ENCODE measurements around the gene PSMB7. TPM values are rescaled to one million over a fixed set of nuclear protein-coding genes. Genes with fewer than 3 reads are reported as not detected.

PSMB7 gene
- total and polyA plus RNA-seq, 2 of the 13 experiments (the other 11 are each of a cell fraction or from before 2014, with no cell fraction given): 259 to 291 TPM

DNA sequence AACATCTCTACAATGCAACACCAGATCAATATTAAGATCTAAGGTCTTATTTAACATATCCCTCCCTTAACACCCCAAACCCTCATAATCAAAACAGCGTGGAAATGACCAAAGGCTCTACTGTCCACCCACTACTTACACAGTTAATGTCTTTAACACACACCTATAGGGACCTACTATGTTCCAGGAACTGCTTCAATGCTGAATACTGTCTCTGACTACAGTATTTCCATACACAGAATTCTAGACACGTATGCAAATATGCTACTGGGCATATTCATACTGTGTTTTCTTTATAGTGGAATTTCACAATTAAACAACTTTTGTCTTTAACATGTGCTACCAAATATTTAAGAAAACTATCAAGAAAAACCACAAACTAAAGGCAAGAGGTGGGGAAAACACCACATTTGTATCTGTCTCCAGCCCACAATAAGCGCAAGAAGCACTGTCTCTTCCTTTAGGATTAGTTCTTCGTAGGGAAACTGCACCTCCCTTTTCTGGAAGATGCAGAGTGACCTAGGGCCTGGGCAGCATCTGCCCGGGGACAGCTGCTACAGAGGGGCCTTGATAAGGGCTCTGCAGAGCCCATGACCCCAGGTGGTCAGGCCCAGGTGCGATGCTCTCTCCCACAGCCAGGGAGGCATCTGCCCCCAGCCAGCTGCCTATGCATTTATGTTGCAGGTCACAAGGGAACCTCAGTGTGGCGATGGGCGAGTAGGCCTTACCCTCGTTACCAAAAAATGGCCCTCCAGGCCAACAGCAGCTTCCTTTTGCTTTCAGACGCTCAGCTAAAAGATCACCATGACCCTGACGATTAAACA lies 55.2 kb downstream of the PSMB7 start (continued):
- TF ChIP-seq ARNT (IDR thresholded peaks at IDR 0.05): no peak
- TF ChIP-seq, protein P1, sequence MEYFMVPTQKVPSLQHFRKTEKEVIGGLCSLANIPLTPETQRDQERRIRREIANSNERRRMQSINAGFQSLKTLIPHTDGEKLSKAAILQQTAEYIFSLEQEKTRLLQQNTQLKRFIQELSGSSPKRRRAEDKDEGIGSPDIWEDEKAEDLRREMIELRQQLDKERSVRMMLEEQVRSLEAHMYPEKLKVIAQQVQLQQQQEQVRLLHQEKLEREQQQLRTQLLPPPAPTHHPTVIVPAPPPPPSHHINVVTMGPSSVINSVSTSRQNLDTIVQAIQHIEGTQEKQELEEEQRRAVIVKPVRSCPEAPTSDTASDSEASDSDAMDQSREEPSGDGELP (IDR thresholded peaks at IDR 0.05; ENCODE audit: borderline replicate concordance, low read depth): no peak

DNA sequence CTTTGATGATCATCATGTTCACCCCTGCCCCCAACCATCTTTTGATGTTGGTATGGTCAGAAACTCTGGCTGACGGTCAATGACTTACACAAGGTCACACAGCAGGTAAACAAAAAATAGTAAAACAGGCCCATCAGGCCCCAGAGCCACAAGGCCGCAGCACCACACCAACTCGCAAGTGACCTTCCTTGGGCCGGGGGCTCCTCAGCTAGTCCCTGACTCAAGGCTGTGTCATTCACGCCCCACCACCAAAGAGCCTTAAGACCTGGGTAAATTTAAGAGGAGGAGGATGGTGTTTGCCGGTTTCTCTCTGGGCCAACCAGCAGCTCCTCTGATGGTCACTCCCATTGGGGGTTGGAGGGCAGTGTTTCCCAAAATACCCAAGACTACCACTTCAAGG lies 55.8 kb downstream of the PSMB7 start:
- Histone ChIP-seq H3K4me1 (ENCODE audit: insufficient read depth, low read length) (peaks cover 20% of the 10 kb centered on the region), H3K9me3 (ENCODE audit: low read length) (no peaks in the 10 kb centered on the region), H2AFZ (ENCODE audit: low read length) (no peak overlapping the region), H3K27ac (ENCODE audit: extremely low read length, insufficient read depth, low read length) (no peak overlapping the region), H3K27me3 (ENCODE audit: control insufficient read depth in 1 of 2, insufficient read depth in 2 of 2, low read length in 2 of 2) (no peaks in the 10 kb centered on the region), H4K20me1 (ENCODE audit: insufficient read depth, low read length) (peaks cover 18% of the 10 kb centered on the region; the same call in 1 of the 2 replicates), H3K36me3 (replicated peaks in 1 of 2; ENCODE audit: control insufficient read depth in 1 of 2, insufficient read depth in 2 of 2, low read length in 2 of 2) (peaks cover 8 to 20% of the 10 kb centered on the region in 2 experiments), H3K4me2 (ENCODE audit: low read depth, low read length) (no peak overlapping the region), H3K79me2 (ENCODE audit: insufficient read depth, low read length) (peaks cover 69% of the 10 kb centered on the region), H3K4me3 (replicated peaks in 1 of 3; ENCODE audit: insufficient read depth in 1 of 3, low read depth in 2 of 3, low read length in 3 of 3) (no peak overlapping the region), H3K9ac (ENCODE audit: insufficient read depth, low read depth, low read length) (no peak overlapping the region)
- BruUV-seq (replicated peaks): no TSS peak
- ATAC-seq: no peak
- DNase-seq (ENCODE audit: low spot score): no peak
- FAIRE-seq: no peak
- POLR2A ChIA-PET: no interaction called here
- in situ Hi-C loops (cut with HindIII; ENCODE audit: extremely low pct_ligation_motif_present, low pct_unique_long_range_greater_than_20kb) (no loop called here), intact Hi-C loops (cut with micrococcal nuclease; ENCODE audit: unreplicated experiment) (no loop called here)
- WGBS (ENCODE audit: low lambda C conversion rate): 71% methylated on average over 6 of the region's 6 CpGs
- CTCF ChIA-PET (ENCODE audit: low intra/inter-chr PET ratio, low total read pairs): no interaction called here
- TF ChIP-seq, protein P2, sequence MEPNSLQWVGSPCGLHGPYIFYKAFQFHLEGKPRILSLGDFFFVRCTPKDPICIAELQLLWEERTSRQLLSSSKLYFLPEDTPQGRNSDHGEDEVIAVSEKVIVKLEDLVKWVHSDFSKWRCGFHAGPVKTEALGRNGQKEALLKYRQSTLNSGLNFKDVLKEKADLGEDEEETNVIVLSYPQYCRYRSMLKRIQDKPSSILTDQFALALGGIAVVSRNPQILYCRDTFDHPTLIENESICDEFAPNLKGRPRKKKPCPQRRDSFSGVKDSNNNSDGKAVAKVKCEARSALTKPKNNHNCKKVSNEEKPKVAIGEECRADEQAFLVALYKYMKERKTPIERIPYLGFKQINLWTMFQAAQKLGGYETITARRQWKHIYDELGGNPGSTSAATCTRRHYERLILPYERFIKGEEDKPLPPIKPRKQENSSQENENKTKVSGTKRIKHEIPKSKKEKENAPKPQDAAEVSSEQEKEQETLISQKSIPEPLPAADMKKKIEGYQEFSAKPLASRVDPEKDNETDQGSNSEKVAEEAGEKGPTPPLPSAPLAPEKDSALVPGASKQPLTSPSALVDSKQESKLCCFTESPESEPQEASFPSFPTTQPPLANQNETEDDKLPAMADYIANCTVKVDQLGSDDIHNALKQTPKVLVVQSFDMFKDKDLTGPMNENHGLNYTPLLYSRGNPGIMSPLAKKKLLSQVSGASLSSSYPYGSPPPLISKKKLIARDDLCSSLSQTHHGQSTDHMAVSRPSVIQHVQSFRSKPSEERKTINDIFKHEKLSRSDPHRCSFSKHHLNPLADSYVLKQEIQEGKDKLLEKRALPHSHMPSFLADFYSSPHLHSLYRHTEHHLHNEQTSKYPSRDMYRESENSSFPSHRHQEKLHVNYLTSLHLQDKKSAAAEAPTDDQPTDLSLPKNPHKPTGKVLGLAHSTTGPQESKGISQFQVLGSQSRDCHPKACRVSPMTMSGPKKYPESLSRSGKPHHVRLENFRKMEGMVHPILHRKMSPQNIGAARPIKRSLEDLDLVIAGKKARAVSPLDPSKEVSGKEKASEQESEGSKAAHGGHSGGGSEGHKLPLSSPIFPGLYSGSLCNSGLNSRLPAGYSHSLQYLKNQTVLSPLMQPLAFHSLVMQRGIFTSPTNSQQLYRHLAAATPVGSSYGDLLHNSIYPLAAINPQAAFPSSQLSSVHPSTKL (CRISPR knock-in tag; IDR thresholded peaks at IDR 0.05): peak; percentile 47; the same call in 1 of the 2 replicates
- TF ChIP-seq ESRRA (CRISPR knock-in tag; IDR thresholded peaks at IDR 0.05; ENCODE audit: low read depth) (no peak), ZMYM3 (CRISPR knock-in tag; IDR thresholded peaks at IDR 0.05) (peak; percentile 31; the same call in 1 of the 2 replicates), FOXO1 (CRISPR knock-in tag; IDR thresholded peaks at IDR 0.05) (peak; percentile 50; the same call in 1 of the 2 replicates), PPARG (CRISPR knock-in tag; conservative IDR thresholded peaks at IDR 0.05) (no peak), SALL1 (CRISPR knock-in tag; IDR thresholded peaks at IDR 0.05) (0 out of 2 replicates have a peak, but pooled peaks have one; percentile 14), KLF12 (CRISPR knock-in tag; IDR thresholded peaks at IDR 0.05; ENCODE audit: borderline replicate concordance) (no peak), ZNF281 (CRISPR knock-in tag; IDR thresholded peaks at IDR 0.05; ENCODE audit: borderline replicate concordance) (peak; percentile 42; the same call in 1 of the 2 replicates), SOX5 (CRISPR knock-in tag; IDR thresholded peaks at IDR 0.05; ENCODE audit: borderline replicate concordance) (0 out of 2 replicates have a peak, but pooled peaks have one; percentile 10), IRF2 (CRISPR knock-in tag; IDR thresholded peaks at IDR 0.05) (0 out of 2 replicates have a peak, but pooled peaks have one; percentile 41), ZSCAN9 (CRISPR knock-in tag; IDR thresholded peaks at IDR 0.05; ENCODE audit: borderline replicate concordance) (no peak), FOSL2 (CRISPR knock-in tag; IDR thresholded peaks at IDR 0.05) (0 out of 2 replicates have a peak, but pooled peaks have one; percentile 36), GATAD2A (CRISPR knock-in tag; IDR thresholded peaks at IDR 0.05) (0 out of 2 replicates have a peak, but pooled peaks have one; percentile 13), RFX1 (IDR thresholded peaks at IDR 0.05) (0 out of 2 replicates have a peak, but pooled peaks have one; percentile 5), TCF7 (IDR thresholded peaks at IDR 0.05; ENCODE audit: low read depth) (peak; percentile 34; the same call in 1 of the 2 replicates)
